ENCODE data around the gene GPR55. TPM values are rescaled to one million over a fixed set of nuclear protein-coding genes. Genes with fewer than 3 reads are reported as not detected.
A peak's percentile ranks its signal among the peaks of the same experiment; 100 is the strongest.

GPR55 gene
- total RNA-seq, 1 donor from 2014 or later, result not detected

- ATAC-seq (no peak), DNase-seq (ENCODE audit: missing footprints) (no peak)
- intact Hi-C loops (cut with DNase I), result no loop called here
Measured at GRCh38 chr2:230865307-230865765, 59.7 kb downstream of the GPR55 start.

GRCh38 chr2:230864605-230865306, 60.3 kb downstream of the GPR55 start, which contains the start of gene ITM2C:
ITM2C (plus strand) TSS chr2:230864942; CDS start chr2:230865026, 84 bp downstream.
- peak; percentile 82 for DNase-seq (ENCODE audit: missing footprints)
- intact Hi-C loops (cut with DNase I), result no loop called here
- peak; percentile 86 for ATAC-seq

GRCh38 chr2:230864122-230864604, 60.9 kb downstream of the GPR55 start:
- intact Hi-C loops (cut with DNase I), result no loop called here
- no peak for ATAC-seq
- DNase-seq (ENCODE audit: missing footprints), result no peak

- intact Hi-C loops (cut with DNase I), result no loop called here
- DNase-seq (ENCODE audit: missing footprints) (no peak), ATAC-seq (no peak)
Measured at GRCh38 chr2:230863442-230864121, 61.5 kb downstream of the GPR55 start.

- no peak for ATAC-seq
- intact Hi-C loops (cut with DNase I), result no loop called here
- DNase-seq (ENCODE audit: missing footprints), result no peak
Measured at GRCh38 chr2:230863031-230863430, 62.0 kb downstream of the GPR55 start.

- DNase-seq (ENCODE audit: missing footprints) (no peak), ATAC-seq (no peak)
- intact Hi-C loops (cut with DNase I), result no loop called here
Measured at GRCh38 chr2:230862292-230862691, 62.8 kb downstream of the GPR55 start.

- intact Hi-C loops (cut with DNase I), result no loop called here
- ATAC-seq, result no peak
- DNase-seq (ENCODE audit: missing footprints), result no peak
Measured at GRCh38 chr2:230861552-230862255, 63.3 kb downstream of the GPR55 start.

Other genes with a start within 250 kb of the GPR55 start
- gene CAB39, start 212.4 kb downstream of the GPR55 start, total RNA-seq, result 91.9 TPM
- 29.6 TPM for gene ITM2C, start 60.3 kb downstream of the GPR55 start, total RNA-seq
- gene SPATA3, start 70.9 kb upstream of the GPR55 start, total RNA-seq, result not detected
- 0.16 TPM for gene C2orf72, start 112.3 kb upstream of the GPR55 start, total RNA-seq
- 86.3 TPM for gene PSMD1, start 131.6 kb upstream of the GPR55 start, total RNA-seq
- not detected for gene HTR2B, start 199.8 kb upstream of the GPR55 start, total RNA-seq